Superior temporal gyrus (tissue), 1 donor: Measurements from ENCODE around the gene DCLK1.

ENCODE experiments used
- DNase-seq: peaks from one replicate; pipeline ENCODE4 v3.0.0-alpha.2; 2016; ENCODE audit errors: extremely low spot score

The DCLK1 gene

GRCh38 chr13:36131222-36131930 lies at the start of gene DCLK1:
Gene DCLK1 (minus strand): TSS chr13:36131382.
- peak; percentile 20 for DNase-seq

DNA sequence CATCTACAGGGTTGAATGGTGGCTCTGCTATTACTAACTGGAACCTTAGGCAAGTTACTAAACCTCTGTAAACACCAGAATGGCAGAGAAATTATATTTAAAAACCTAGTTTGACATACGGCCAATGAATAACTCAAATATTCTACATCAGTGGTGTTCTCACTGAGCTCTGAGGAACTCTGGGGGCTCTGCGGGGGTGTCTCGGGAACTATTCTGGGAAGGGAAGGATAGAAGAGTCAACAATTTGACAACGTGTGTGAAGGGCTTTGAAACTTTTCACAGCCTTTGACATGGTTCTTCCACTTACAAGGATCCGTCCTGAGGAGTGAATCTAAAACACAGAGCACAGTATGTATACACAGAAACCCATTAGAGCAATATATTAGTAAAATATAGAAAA lies 44.4 kb upstream of the DCLK1 start:
- no peak for DNase-seq

GRCh38 chr13:36174923-36175322 lies 43.7 kb upstream of the DCLK1 start:
- DNase-seq, result no peak

DNA sequence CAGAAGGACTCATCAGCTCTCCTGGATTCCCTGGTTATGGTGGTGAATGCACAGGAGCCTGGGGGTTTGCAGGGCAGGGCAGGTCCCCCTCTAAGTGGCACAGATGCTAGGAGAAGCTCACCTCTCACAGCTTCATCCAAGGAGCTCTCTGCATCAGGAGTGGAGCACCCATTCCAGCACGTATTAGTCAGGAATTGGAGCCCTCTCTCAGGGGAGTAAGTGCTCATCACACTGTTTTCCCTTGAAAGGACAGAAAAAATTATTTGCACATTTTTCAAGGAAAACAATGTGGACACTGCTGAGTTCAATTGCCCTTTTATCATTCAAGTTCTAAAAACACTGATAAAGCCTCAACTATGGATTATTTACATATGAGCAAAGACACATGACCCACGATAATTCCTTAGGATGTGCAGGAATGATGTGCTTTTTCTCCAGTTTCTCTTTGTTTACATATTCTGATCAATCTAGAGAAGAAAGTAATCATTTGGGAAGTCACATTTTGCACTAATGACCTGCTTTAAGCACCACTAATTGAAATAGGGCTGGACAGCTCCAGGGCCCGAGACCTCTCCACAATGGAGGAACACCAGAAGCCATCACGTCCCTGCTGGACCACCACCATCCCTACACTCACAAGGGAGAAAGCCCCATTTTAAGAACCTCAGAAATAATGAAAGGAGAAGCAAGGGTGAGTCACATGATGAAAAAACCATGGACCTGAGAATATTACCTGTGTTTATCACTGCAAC lies 42.6 kb upstream of the DCLK1 start:
- DNase-seq, result no peak

- no peak for DNase-seq
Observed at GRCh38 chr13:36166046-36166445, 34.9 kb upstream of the DCLK1 start.

GRCh38 chr13:36163809-36164308 lies 32.7 kb upstream of the DCLK1 start:
- no peak for DNase-seq

DNA sequence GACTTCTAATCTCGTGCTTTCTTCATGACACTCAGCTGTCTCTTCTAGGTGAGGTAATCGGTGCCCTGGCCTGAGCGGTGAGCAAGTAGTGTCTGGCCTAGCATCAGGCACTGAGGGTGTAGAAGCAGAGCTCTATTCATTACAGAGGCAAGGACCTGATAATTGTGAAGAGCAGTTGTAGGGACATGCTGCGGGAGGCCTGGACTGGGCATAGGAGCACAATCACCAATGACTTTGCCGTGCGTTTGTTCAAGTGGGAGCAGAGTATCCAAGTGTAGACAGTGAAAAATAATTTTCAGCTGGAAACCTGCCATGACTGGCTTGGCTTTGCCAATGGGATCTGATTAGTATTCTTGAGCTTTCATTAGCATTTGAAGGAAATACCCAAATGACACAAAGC lies 32.1 kb upstream of the DCLK1 start:
- DNase-seq, result no peak

DNA sequence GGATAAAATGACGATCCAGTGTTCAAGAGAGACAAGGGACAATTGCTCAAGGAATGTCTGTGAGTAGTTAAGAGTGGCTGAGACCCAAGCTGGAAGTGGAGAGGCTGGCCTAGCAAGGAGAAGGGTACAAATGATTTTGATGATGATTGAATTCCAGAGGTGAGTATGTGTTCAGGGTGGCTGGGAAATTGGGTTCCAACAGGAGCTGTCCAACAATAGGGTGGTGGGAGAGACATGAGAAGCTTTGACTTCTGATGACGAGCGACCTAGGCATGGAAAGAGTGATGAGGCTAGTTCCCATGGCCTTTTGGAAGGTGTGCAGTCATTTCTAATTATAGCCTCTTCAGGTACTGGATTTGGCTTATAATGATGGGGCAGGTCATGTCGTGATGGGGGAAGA lies 29.1 kb upstream of the DCLK1 start:
- DNase-seq, result no peak

DNA sequence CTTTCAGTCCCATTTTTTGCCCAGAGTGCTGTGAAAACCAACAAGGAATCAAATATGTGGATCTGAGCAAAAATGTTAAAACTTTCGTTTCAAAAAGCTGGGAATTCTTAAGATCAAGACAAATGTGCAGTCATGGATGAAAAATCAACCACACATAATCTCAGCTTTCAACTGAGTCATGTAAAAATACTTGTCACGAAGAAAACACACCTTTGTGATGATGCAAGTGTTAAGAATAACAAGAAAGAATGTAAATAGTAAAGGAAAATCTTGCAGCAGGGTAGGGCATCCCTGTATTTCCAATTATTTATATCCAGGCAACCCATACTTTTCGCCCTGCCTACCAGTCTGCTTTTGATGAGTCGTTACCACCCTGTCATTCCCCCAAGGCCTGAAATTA lies 27.4 kb upstream of the DCLK1 start:
- no peak for DNase-seq

DNA sequence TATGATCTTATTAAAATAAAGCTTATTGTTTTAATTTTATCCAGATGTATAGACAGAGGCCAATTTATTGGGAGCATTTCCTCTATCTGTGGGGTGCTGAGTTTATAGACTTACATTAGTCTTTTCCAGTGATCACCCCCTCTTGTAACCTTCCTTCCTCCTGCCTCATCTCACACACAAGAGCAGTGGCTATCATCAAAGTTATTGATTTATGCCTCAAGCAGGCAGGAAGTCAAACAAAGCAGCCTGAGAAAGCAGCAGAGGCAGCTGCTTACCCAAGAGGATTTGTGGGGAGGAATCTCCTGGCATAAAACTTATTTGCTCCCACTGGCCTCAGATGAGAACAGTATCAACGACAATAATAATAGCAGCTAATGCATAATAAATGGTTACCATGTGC lies 26.3 kb upstream of the DCLK1 start:
- DNase-seq, result no peak

- peak; percentile 34 for DNase-seq
Observed at GRCh38 chr13:36154567-36155291, 23.5 kb upstream of the DCLK1 start.

DNA sequence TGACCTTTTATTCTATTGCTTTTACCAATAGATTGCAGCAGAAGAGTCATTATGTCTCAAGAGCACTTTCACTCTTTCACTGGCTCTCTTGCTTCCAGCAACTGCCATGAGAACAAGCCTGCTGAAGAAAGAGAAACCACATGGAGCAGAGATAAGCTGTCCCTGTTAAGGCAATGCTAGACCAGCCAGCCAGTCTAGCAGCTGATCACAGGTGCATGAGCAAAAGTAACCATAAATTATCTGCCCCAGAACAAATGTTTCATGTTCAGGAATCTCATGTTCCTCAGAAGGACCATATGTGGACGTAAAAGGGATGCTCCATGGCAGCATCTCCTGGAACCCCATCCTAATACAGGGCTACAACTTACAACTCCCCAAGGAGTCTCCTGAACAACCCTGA lies 20.4 kb upstream of the DCLK1 start:
- DNase-seq, result no peak

DNA sequence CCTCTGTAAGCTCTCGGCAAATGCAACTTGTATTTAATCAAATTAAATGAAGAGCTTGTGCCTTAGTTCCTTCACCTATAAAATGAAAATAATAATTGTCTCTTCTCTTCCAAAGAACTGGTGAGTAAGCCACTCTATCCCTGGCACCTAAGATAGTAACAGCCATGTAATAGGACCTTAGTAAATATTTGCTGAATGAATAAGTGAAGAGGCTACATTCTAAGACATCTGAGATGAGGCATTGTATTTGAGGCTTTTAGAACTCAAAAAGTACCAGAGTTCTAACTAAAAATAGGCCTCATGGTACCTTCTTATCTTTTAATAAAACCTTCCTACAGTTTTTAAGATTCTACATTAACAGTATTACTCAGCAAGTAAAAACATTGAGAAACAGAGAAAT lies 17.3 kb upstream of the DCLK1 start:
- no peak for DNase-seq

GRCh38 chr13:36147330-36147729 lies 16.1 kb upstream of the DCLK1 start:
- DNase-seq, result no peak

- DNase-seq, result no peak
Observed at GRCh38 chr13:36146511-36147269, 15.5 kb upstream of the DCLK1 start.

DNA sequence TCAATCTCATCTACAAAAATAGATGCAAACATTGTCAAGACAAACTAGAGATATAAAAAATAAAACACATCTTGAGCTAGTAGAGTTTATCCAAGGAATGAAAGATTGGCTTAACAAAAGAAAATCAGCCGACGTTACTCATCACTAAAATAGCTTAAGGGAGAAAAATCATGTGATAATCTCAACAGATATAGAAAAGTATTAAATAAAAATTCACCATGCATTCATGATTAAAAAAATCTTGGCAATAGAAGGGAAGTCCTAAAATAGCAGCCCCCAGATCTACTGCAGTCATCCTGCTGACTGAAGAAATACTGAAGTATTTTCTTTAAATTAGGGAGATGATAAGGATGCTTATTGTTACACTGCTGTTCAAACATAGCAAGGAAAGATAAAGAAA lies 12.6 kb upstream of the DCLK1 start:
- DNase-seq, result no peak

DNA sequence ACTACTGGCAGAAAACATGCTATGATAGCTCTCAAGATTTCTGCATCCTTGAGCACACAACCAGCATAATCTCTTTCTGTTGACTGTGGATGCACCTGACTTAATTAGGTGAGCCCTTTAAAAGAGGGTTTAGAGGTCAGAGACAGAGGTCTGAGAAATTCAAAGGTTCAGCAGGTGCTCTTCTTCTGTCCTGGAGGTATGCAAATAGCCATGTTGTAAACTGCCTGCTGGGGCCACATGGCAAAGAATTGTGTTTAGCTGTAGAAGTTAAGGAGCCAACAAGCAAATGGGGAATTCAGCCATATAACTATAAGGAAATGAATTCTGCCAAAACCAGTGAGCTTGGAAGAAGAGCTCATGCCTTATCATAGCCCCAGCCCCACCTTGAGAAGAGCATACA lies 11.6 kb upstream of the DCLK1 start:
- no peak for DNase-seq

GRCh38 chr13:36135876-36136275 lies 4.7 kb upstream of the DCLK1 start:
- DNase-seq, result peak; percentile 15

DNA sequence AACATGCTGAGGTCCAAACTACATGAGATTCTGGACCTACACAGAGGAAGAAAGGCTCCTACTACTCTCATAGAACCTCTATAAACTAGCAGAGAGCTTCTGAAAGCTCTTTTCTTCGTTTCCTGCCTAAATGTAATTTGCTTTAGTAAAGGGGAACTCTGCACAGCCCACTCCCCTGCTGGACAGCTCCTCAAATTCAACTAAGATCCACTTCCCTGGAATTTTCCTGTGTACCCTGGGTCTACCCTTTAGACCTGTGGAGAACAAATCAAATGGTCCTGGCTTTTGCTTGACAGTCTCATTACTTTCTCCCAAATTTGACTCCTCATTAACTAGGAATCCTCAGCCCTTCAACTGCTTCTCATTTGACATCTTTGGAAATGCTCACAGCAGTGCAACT lies 3.5 kb upstream of the DCLK1 start:
- no peak for DNase-seq

- peak; percentile 36 for DNase-seq
Observed at GRCh38 chr13:36133950-36134626, 2.9 kb upstream of the DCLK1 start.

- DNase-seq, result no peak
Observed at GRCh38 chr13:36132376-36132775, 1.2 kb upstream of the DCLK1 start.
